KMS-11 (cell line): ENCODE measurements around the gene C2CD2.
A peak's percentile ranks its signal among the peaks of the same experiment; 100 is the strongest.

Experiments used
- H2AFZ ChIP-seq: fragments of 200-600 bp; sonication (generic); 2 replicates; pipeline ENCODE4 v1.6.1; 2016; ENCODE audit warnings: antibody characterized with exemption, mixed run types, low read depth
- H3K27ac ChIP-seq: fragments of 200-600 bp; sonication (generic); 2 replicates; pipeline ENCODE4 v1.6.1; 2016; ENCODE audit warnings: mild to moderate bottlenecking, mixed run types
- H3K27me3 ChIP-seq: fragments of 200-600 bp; sonication (generic); 2 replicates; pipeline ENCODE4 v1.6.1; 2017; ENCODE audit warnings: mild to moderate bottlenecking, low read depth, mixed run types, moderate library complexity; ENCODE audit not compliant: insufficient read depth
- H3K36me3 ChIP-seq: fragments of 200-600 bp; sonication (generic); 2 replicates; pipeline ENCODE4 v1.6.1; 2017; ENCODE audit warnings: mild to moderate bottlenecking, mixed run types; ENCODE audit not compliant: insufficient read depth
- H3K4me1 ChIP-seq: fragments of 200-600 bp; sonication (generic); 2 replicates; pipeline ENCODE4 v1.6.1; 2016; ENCODE audit warnings: mild to moderate bottlenecking, low read depth, mixed run types; ENCODE audit not compliant: poor library complexity, severe bottlenecking
- H3K4me2 ChIP-seq: fragments of 200-600 bp; sonication (generic); 2 replicates; pipeline ENCODE4 v1.7.0; 2016; ENCODE audit warnings: mild to moderate bottlenecking, mixed run types
- H3K4me3 ChIP-seq: fragments of 200-600 bp; sonication (generic); IDR thresholded peaks from 2 replicates; pipeline ENCODE4 v1.6.1; 2017; ENCODE audit warnings: low read depth, low read length, mixed read lengths; ENCODE audit not compliant: insufficient read depth
- H3K79me2 ChIP-seq: fragments of 200-600 bp; sonication (generic); 2 replicates; pipeline ENCODE4 v1.6.1; 2016; ENCODE audit warnings: low read depth, mixed run types; ENCODE audit not compliant: insufficient read depth
- H3K9ac ChIP-seq: fragments of 200-600 bp; sonication (generic); 2 replicates; pipeline ENCODE4 v1.6.1; 2016; ENCODE audit warnings: mild to moderate bottlenecking, mixed run types
- H4K20me1 ChIP-seq: fragments of 200-600 bp; sonication (generic); 2 replicates; pipeline ENCODE4 v1.6.1; 2016; ENCODE audit warnings: mild to moderate bottlenecking, mixed run types; ENCODE audit not compliant: insufficient read depth
- CTCF ChIP-seq: fragments of 200-600 bp; sonication (generic); conservative IDR thresholded peaks from 2 replicates; pipeline ENCODE4 v1.6.1; 2017; ENCODE audit warnings: low read depth, mild to moderate bottlenecking, antibody characterized with exemption, low read length, moderate library complexity, mixed read lengths

Gene C2CD2

GRCh38 chr21:41925767-41926116, 28.1 kb downstream of the C2CD2 start:
- peak overlapping the region; percentile 52 for H3K9ac ChIP-seq
- no peak for TF ChIP-seq CTCF
- no peak overlapping the region for H3K4me3 ChIP-seq
- no peaks in the 10 kb centered on the region for H4K20me1 ChIP-seq
- no peaks in the 10 kb centered on the region for H3K27me3 ChIP-seq
- peaks cover 15% of the 10 kb centered on the region for H3K4me1 ChIP-seq
- H3K4me2 ChIP-seq, result peak overlapping the region; percentile 97
- no peaks in the 10 kb centered on the region for H3K36me3 ChIP-seq
- peak overlapping the region; percentile 46; the same call in 1 of the 2 replicates for H3K27ac ChIP-seq
- no peaks in the 10 kb centered on the region for H3K79me2 ChIP-seq
- H2AFZ ChIP-seq, result peak overlapping the region; percentile 65

- H3K36me3 ChIP-seq, result no peaks in the 10 kb centered on the region
- no peaks in the 10 kb centered on the region for H3K27me3 ChIP-seq
- no peak overlapping the region for H3K27ac ChIP-seq
- no peak overlapping the region for H3K4me3 ChIP-seq
- H2AFZ ChIP-seq, result no peak overlapping the region
- no peak overlapping the region for H3K4me2 ChIP-seq
- TF ChIP-seq CTCF, result no peak
- H3K9ac ChIP-seq, result no peak overlapping the region
- H3K79me2 ChIP-seq, result no peaks in the 10 kb centered on the region
- no peaks in the 10 kb centered on the region for H4K20me1 ChIP-seq
- H3K4me1 ChIP-seq, result peaks cover 15% of the 10 kb centered on the region
These were observed 29.5 kb downstream of the C2CD2 start for GRCh38 chr21:41924368-41924754.

GRCh38 chr21:41923631-41924367, 30.0 kb downstream of the C2CD2 start:
- Histone ChIP-seq H3K27ac (no peak overlapping the region), H3K4me2 (no peak overlapping the region), H4K20me1 (no peaks in the 10 kb centered on the region), H3K4me3 (no peak overlapping the region), H3K9ac (no peak overlapping the region), H3K4me1 (peaks cover 15% of the 10 kb centered on the region), H3K27me3 (no peaks in the 10 kb centered on the region), H3K36me3 (no peaks in the 10 kb centered on the region), H3K79me2 (no peaks in the 10 kb centered on the region), H2AFZ (no peak overlapping the region)
- no peak for TF ChIP-seq CTCF

GRCh38 chr21:41923186-41923585, 30.6 kb downstream of the C2CD2 start:
- TF ChIP-seq CTCF, result no peak
- no peaks in the 10 kb centered on the region for H3K36me3 ChIP-seq
- H4K20me1 ChIP-seq, result no peaks in the 10 kb centered on the region
- no peak overlapping the region for H2AFZ ChIP-seq
- H3K4me2 ChIP-seq, result no peak overlapping the region
- H3K79me2 ChIP-seq, result no peaks in the 10 kb centered on the region
- H3K4me3 ChIP-seq, result no peak overlapping the region
- no peak overlapping the region for H3K27ac ChIP-seq
- H3K9ac ChIP-seq, result no peak overlapping the region
- H3K27me3 ChIP-seq, result no peaks in the 10 kb centered on the region
- H3K4me1 ChIP-seq, result peaks cover 15% of the 10 kb centered on the region
